Liver (tissue), 9 donors: ENCODE results near the gene PRMT9. TPM values are rescaled to one million over a fixed set of nuclear protein-coding genes. Genes with fewer than 3 reads are reported as not detected.

Experiments
- DNase-seq: peaks from one replicate; pipeline ENCODE4 v3.0.0-alpha.2; 2017; ENCODE audit warnings: low spot score
- H3K27ac ChIP-seq, 2 donors: one replicate each; pipeline ENCODE4 v1.7.0; 2013; ENCODE audit warnings: inconsistent platforms in 2 of 2, low read length in 2 of 2, control low read depth in 1 of 2, low read depth in 1 of 2, mild to moderate bottlenecking in 1 of 2
- H3K27me3 ChIP-seq, 4 donors: one replicate each; pipeline versions ENCODE4 v1.6.1 to v1.7.0; 2013; ENCODE audit warnings: low read length in 3 of 4, inconsistent platforms in 1 of 4, mild to moderate bottlenecking in 1 of 4, moderate library complexity in 1 of 4; ENCODE audit not compliant: control insufficient read depth in 4 of 4, insufficient read depth in 4 of 4
- H3K36me3 ChIP-seq, 4 donors: one replicate each; pipeline versions ENCODE4 v1.6.1 to v1.7.0; 2013; ENCODE audit warnings: low read length in 3 of 4, mild to moderate bottlenecking in 3 of 4, low read depth in 1 of 4, moderate library complexity in 1 of 4; ENCODE audit not compliant: control insufficient read depth in 4 of 4, insufficient read depth in 3 of 4
- H3K4me1 ChIP-seq, 4 donors: one replicate each; pipeline versions ENCODE4 v1.6.1 to v1.7.0; 2013; ENCODE audit warnings: low read length in 3 of 4, mild to moderate bottlenecking in 3 of 4, moderate library complexity in 1 of 4; ENCODE audit not compliant: control insufficient read depth in 4 of 4, insufficient read depth in 4 of 4
- H3K4me3 ChIP-seq, 3 donors: one replicate each; pipeline versions ENCODE4 v1.6.1 to v1.7.0; 2013; ENCODE audit warnings: low read length in 3 of 3, control low read depth in 1 of 3, low read depth in 1 of 3, mild to moderate bottlenecking in 1 of 3
- H3K9ac ChIP-seq, 2 donors: one replicate each; pipeline ENCODE4 v1.7.0; 2013; ENCODE audit warnings: low read length in 2 of 2, mild to moderate bottlenecking in 2 of 2, moderate library complexity in 2 of 2, control low read depth in 1 of 2, low read depth in 1 of 2
- H3K9me3 ChIP-seq, 4 donors: one replicate each; pipeline versions ENCODE4 v1.6.1 to v1.7.0; 2013; ENCODE audit warnings: low read length in 3 of 4; ENCODE audit not compliant: control insufficient read depth in 4 of 4
- CTCF ChIP-seq: fragments of 150-350 bp; IDR thresholded peaks from 2 replicates; pipeline ENCODE4 v1.5.1; 2017; ENCODE audit warnings: improper control_type of control experiment, low read depth, low read length; ENCODE audit not compliant: missing input control
- EGR1 ChIP-seq, 2 donors: IDR thresholded peaks; 2 replicates each; pipeline ENCODE4 v1.6.1; 2016 to 2018; ENCODE audit warnings: antibody characterized with exemption in 2 of 2, low read depth in 2 of 2
- FOXA1 ChIP-seq: IDR thresholded peaks from 2 replicates; pipeline ENCODE4 v1.6.1; 2016; ENCODE audit warnings: antibody characterized with exemption
- FOXA2 ChIP-seq: IDR thresholded peaks from 2 replicates; pipeline ENCODE4 v1.6.1; 2016; ENCODE audit warnings: antibody characterized with exemption
- GABPA ChIP-seq, 2 donors: IDR thresholded peaks in 1 of 2; conservative IDR thresholded peaks in 1 of 2; 2 replicates each; pipeline ENCODE4 v1.6.1; 2016; ENCODE audit warnings: antibody characterized with exemption in 2 of 2, mild to moderate bottlenecking in 1 of 2, moderate library complexity in 1 of 2
- HNF4A ChIP-seq, 2 donors: conservative IDR thresholded peaks; 2 replicates each; pipeline ENCODE4 v1.6.1; 2016; ENCODE audit warnings: antibody characterized with exemption in 2 of 2, mild to moderate bottlenecking in 2 of 2
- HNF4G ChIP-seq: IDR thresholded peaks from 2 replicates; pipeline ENCODE4 v1.6.1; 2016; ENCODE audit warnings: antibody characterized with exemption
- JUND ChIP-seq, 2 donors: IDR thresholded peaks; 2 replicates each; pipeline ENCODE4 v1.6.1; 2016; ENCODE audit warnings: antibody characterized with exemption in 2 of 2
- MAX ChIP-seq: IDR thresholded peaks from 2 replicates; pipeline ENCODE4 v1.6.1; 2016; ENCODE audit warnings: antibody characterized with exemption
- NR2F2 ChIP-seq: IDR thresholded peaks from 2 replicates; pipeline ENCODE4 v1.6.1; 2016; ENCODE audit warnings: antibody characterized with exemption
- RAD21 ChIP-seq, 2 donors: IDR thresholded peaks; 2 replicates each; pipeline ENCODE4 v1.6.1; 2016; ENCODE audit warnings: antibody characterized with exemption in 2 of 2, mild to moderate bottlenecking in 2 of 2
- REST ChIP-seq: IDR thresholded peaks from 2 replicates; pipeline ENCODE4 v1.6.1; 2016; ENCODE audit warnings: antibody characterized with exemption, mild to moderate bottlenecking
- RXRA ChIP-seq, 2 donors: IDR thresholded peaks; 2 replicates each; pipeline ENCODE4 v1.6.1; 2017 to 2018; ENCODE audit warnings: antibody characterized with exemption in 2 of 2, mild to moderate bottlenecking in 1 of 2
- SP1 ChIP-seq: IDR thresholded peaks from 2 replicates; pipeline ENCODE4 v1.6.1; 2018; ENCODE audit warnings: antibody characterized with exemption, mild to moderate bottlenecking
- TAF1 ChIP-seq: conservative IDR thresholded peaks from 2 replicates; pipeline ENCODE4 v1.6.1; 2016; ENCODE audit warnings: antibody characterized with exemption, mild to moderate bottlenecking
- YY1 ChIP-seq: IDR thresholded peaks from 2 replicates; pipeline ENCODE4 v1.6.1; 2016; ENCODE audit warnings: antibody characterized with exemption, mild to moderate bottlenecking
- ZBTB33 ChIP-seq: IDR thresholded peaks from 2 replicates; pipeline ENCODE4 v1.6.1; 2016; ENCODE audit warnings: antibody characterized with exemption
- WGBS: extraction: QIAGEN DNeasy Blood & Tissue Kit; methylation state at CpG from one replicate; pipeline ENCODE4 v1.1.7; 2013; 5-methylcytosine and 5-hydroxymethylcytosine counted together
- polyA plus RNA-seq, 2 donors: library from polyadenylated mRNA; stranded (reverse) in 1 of 2; unstranded in 1 of 2; fragments of 200-250 nt in 1 of 2; fragments of >200 nt in 1 of 2; fragmentation: Nextera tagmentation in 1 of 2; extraction: Ambion mirVana in 1 of 2; gene quantifications; one replicate each; pipeline versions ENCODE4 v1.2.1 to v1.2.3, GENCODE V29; 2013 to 2015
- total RNA-seq, 2 donors: library from RNA; depleted of rRNA; stranded (reverse); fragments of >200 nt; gene quantifications; one replicate each; pipeline ENCODE4 v1.2.3, GENCODE V29; 2014
- TF ChIP-seq, protein P1 (sequence below): IDR thresholded peaks from 2 replicates; pipeline ENCODE4 v1.6.1; 2016; ENCODE audit warnings: antibody characterized with exemption
- donor health status: healthy.
- donor health status: healthy.
- donor health status: healthy.
- donor health status: healthy.
- donor health status: healthy.

Gene PRMT9
- total and polyA plus RNA-seq, 4 donors, result 2.4 to 8.5 (median 5.7) TPM

DNA sequence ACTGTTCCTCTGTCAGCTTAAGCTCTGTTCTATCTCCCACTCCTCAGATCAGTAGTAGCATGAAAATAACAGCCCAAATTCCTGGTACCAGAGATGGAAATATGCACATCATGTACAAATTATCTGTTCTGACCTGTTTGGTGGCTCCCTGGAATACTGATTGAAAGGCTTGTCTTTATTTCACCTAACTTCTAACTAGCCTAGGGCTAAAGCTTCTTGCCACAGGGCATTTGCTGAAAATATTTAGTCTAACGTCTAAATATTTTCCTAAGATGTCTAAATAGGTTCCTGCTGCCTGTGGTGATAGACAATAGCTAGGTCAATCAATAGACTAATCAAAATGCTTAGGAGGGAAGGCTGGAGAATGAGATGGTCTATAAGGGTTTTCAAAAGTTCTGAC, 12.9 kb upstream of the PRMT9 start:
- no peaks in the 10 kb centered on the region for H3K36me3 ChIP-seq

More for the DNA sequence above, 12.9 kb upstream of the PRMT9 start:
- Histone ChIP-seq H3K9me3 (peaks cover 0 to 2% (median 0%) of the 10 kb centered on the region in 4 donors), H3K4me1 (no peaks in the 10 kb centered on the region), H3K9ac (no peak overlapping the region), H3K4me3 (no peak overlapping the region), H3K27me3 (peaks cover 0 to 4% (median 3%) of the 10 kb centered on the region in 4 donors), H3K27ac (no peak overlapping the region)
- 39% methylated on average over 1 of the region's 1 CpG for WGBS
- TF ChIP-seq EGR1 (IDR thresholded peaks at IDR 0.05; ENCODE audit: low read depth in 2 of 2) (no peak), FOXA2 (no peak), RAD21 (IDR thresholded peaks at IDR 0.05) (no peak), RXRA (IDR thresholded peaks at IDR 0.05) (no peak), GABPA (IDR thresholded peaks at IDR 0.05 in 1 of 2, conservative IDR thresholded peaks at IDR 0.05 in 1 of 2) (no peak), ZBTB33 (no peak), JUND (IDR thresholded peaks at IDR 0.05) (no peak), MAX (no peak), NR2F2 (no peak), HNF4A (conservative IDR thresholded peaks at IDR 0.05) (no peak), FOXA1 (no peak), TAF1 (no peak), REST (no peak), CTCF (no peak), HNF4G (no peak), SP1 (no peak), YY1 (no peak)
- TF ChIP-seq, protein P1, sequence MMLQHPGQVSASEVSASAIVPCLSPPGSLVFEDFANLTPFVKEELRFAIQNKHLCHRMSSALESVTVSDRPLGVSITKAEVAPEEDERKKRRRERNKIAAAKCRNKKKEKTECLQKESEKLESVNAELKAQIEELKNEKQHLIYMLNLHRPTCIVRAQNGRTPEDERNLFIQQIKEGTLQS, result no peak
- DNase-seq, result no peak
